GM12865 (cell line): ENCODE measurements around the gene KDM4B.

Experiments used
- DNase-seq: peaks from one replicate; pipeline ENCODE4 v3.0.0; 2010; ENCODE audit warnings: low read depth
- H3K4me3 ChIP-seq: 2 replicates; pipeline ENCODE4 v1.5.1; 2011; ENCODE audit warnings: mild to moderate bottlenecking, low read depth, low read length, control low read depth
- CTCF ChIP-seq: IDR thresholded peaks from 2 replicates; pipeline ENCODE4 v1.5.1; 2011; ENCODE audit warnings: low read length, control low read depth, low read depth, inconsistent platforms; ENCODE audit not compliant: insufficient read depth; ENCODE audit errors: missing control alignments

KDM4B gene

DNA sequence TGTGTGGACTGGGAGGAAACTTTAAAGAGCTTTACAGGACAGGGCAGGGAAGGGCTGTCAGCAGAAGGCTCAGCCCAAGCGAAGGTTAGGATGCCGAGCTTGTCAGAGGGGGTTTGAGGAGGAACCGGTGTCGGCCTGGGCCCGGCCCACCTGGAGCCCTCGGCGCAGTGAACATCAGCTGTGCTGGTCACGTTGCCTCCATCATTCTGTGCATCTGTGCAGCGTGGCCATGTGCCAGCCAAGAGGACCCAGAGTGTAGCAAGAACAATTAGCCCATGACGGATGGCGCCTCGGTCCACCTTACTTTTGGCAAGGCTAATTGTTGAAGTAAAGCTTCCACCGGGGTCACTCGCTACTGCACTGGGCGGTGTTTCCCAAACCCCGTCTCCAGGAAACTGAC lies 210.3 kb downstream of the KDM4B start:
- no peak for DNase-seq
- no peak for TF ChIP-seq CTCF
- no peak overlapping the region for H3K4me3 ChIP-seq

GRCh38 chr19:5181329-5181728 lies 212.4 kb downstream of the KDM4B start:
- DNase-seq: no peak
- no peak for TF ChIP-seq CTCF
- no peak overlapping the region for H3K4me3 ChIP-seq

GRCh38 chr19:5182751-5183150 lies 213.8 kb downstream of the KDM4B start:
- H3K4me3 ChIP-seq: no peak overlapping the region
- TF ChIP-seq CTCF: no peak
- DNase-seq: no peak

DNA sequence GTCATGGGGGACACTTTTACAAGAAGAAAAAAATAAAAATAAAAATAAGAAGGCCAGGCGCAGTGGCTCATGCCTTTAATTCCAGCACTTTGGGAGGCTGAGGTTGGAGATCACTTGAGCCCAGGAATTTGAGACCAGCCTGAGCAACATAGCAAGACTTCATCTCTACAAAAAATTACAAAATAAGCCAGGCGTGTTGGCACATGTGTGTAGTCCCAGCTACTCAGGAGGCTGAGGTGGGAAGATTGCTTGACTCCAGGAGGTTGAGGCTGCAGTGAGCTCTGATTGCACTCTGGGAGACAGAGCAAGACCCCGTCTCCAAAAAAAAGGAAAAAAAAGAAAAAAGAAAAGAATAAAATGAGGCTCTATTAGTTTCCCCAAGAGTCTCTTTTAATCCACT lies 214.7 kb downstream of the KDM4B start:
- no peak for DNase-seq
- no peak for TF ChIP-seq CTCF

DNA sequence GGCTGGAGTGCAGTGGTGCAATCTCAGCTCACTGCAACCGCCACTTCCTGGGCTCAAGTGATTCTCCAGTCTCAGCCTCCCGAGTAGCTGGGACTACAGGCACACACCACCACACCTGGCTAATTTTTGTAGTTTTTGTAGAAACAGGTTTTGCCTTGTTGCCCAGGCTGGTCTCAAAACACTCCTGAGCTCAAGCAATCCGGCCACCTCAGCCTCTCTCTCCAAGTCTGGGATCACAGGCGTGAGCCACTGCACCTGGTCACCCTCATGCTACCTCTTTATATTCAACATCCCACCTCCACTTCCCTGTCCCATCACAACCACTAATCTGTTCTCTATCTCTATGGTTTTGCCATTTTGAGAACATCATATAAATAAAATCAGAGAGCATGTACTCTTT lies 216.0 kb downstream of the KDM4B start:
- DNase-seq: no peak
- no peak overlapping the region for H3K4me3 ChIP-seq
- TF ChIP-seq CTCF: no peak

More for the DNA sequence above, 214.7 kb downstream of the KDM4B start:
- H3K4me3 ChIP-seq: no peak overlapping the region

GRCh38 chr19:5186293-5187050 lies 217.6 kb downstream of the KDM4B start:
- DNase-seq: no peak
- H3K4me3 ChIP-seq: no peak overlapping the region
- no peak for TF ChIP-seq CTCF
